ENCODE data around the gene CTNND1.

- TF ChIP-seq SIN3B (IDR thresholded peaks at IDR 0.05; ENCODE audit: low read depth) (no peak), HDAC1 (IDR thresholded peaks at IDR 0.05) (no peak), ZNF445 (CRISPR knock-in tag; IDR thresholded peaks at IDR 0.05; ENCODE audit: low read depth) (no peak), ZFP30 (CRISPR knock-in tag; IDR thresholded peaks at IDR 0.05; ENCODE audit: borderline replicate concordance) (no peak), FOXK1 (CRISPR knock-in tag; IDR thresholded peaks at IDR 0.05; ENCODE audit: borderline replicate concordance) (no peak), FOXJ3 (CRISPR knock-in tag; IDR thresholded peaks at IDR 0.05) (no peak), ZFX (CRISPR knock-in tag; IDR thresholded peaks at IDR 0.05) (no peak), TCF7 (IDR thresholded peaks at IDR 0.05; ENCODE audit: borderline replicate concordance) (no peak), U2AF2 (optimal IDR thresholded peaks at IDR 0.05; ENCODE audit: low read depth, low read length) (no peak), NR2C2 (CRISPR knock-in tag; IDR thresholded peaks at IDR 0.05) (no peak), NR2C2 (tag; IDR thresholded peaks at IDR 0.05) (no peak), ZNF511 (CRISPR knock-in tag; IDR thresholded peaks at IDR 0.05) (no peak), BRF2 (IDR thresholded peaks at IDR 0.05; ENCODE audit: borderline replicate concordance, insufficient read depth, insufficient read length) (no peak)
- TF ChIP-seq, protein P1, sequence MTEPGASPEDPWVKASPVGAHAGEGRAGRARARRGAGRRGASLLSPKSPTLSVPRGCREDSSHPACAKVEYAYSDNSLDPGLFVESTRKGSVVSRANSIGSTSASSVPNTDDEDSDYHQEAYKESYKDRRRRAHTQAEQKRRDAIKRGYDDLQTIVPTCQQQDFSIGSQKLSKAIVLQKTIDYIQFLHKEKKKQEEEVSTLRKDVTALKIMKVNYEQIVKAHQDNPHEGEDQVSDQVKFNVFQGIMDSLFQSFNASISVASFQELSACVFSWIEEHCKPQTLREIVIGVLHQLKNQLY (CRISPR knock-in tag; conservative IDR thresholded peaks at IDR 0.05), result no peak
Observed at GRCh38 chr11:57744357-57744756, 17.2 kb upstream of the CTNND1 start.

All from K562 (cell line).